Measurements from ENCODE around the gene PODXL.
"Not testable (repeated sequence)": the region's sequence is repeated elsewhere in the genome, so short reads cannot be mapped to it uniquely, and the experiment has no call there.

The PODXL gene

DNA sequence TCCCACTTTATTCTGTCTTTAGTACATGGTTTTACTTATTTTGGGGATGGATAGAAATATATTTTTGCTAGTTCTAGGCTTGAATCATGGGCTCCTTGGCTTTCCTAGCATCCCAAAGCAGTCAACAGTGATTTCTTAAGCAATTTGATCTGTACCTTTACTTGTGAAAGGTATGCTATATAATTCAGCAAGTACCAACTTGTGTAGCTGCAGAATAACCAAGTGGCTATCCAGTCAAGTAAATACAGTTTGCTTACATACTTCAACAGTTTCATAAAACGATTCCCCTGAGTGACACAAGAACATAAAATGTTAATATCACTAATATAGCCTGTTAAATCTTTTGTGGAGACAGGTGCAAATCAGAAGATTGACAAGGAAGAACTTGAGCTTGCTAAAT, 67.2 kb downstream of the PODXL start:
- no peak for DNase-seq

DNA sequence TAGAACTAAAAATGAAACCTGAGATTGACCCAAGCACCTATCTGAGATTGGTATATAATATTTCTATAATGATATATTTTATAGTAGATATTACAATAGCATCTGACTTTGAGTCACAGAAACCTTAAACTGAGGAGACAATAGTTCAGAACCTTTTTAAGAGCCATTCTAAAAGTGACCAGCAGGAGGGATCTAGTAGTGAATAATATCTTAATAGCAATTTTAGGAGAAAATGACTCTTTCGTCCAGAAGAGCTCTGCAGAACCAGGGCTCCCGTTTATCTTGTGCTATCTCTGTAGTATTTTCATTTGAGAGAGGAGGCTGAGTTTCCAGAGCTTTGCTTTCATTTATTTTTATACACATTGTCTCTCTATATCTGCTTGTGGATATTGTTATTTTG, 68.1 kb downstream of the PODXL start:
- no peak for DNase-seq

DNA sequence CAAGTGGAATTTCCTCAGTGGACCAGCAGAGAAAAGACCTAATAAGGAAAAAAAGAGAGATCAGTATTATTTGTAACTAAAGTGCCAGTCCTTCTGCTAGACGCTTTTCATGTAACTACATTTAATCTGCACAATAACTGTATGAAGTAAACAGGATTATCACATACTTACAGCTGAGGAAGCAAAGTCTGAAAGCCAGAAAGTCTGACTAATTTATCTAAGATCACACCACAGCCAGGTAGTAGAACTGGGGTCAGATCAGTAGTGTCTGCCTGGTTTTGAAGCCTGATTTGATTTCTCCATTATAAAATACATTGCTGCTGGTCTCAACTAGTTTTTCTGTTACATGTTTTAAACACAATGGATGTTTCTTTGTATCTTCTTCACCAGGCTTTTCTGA, 69.2 kb downstream of the PODXL start:
- DNase-seq = no peak

DNA sequence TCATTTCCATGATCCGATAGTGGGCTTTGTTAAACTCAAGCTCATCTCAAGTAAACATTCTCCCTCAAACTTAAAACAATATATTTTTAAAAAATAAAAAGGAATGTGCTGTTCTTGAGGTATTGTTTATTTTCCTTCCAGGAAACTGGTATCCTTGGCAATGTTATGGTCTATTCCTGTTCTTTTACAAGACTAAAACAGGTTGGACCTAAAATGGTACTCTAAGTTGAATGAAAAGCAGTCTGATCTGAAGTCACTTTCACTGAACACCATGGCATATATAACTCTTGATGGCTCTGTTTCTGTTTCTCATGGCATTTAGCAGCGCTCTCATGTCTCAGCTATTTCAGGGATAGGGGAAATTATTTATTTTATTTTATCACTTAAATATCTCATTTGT, 70.1 kb downstream of the PODXL start:
- DNase-seq = no peak

DNA sequence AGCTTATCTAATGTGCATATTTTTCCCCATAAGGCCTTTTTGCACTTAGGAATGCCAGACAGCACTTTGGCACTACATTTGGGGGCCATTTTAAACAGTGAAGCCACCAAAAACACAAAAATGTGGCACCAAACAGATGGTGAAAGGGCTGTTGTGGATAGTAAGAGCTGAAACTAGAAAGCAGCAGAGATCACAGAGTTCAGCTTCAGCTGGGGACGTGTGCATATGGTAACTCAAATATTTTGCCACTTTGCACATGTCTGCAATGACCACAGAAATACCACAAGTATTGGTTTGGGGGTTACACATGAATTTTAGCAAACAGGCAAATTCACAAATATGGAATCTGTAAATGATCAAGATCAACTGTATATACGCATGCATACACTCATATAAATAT, 72.8 kb downstream of the PODXL start:
- DNase-seq = peak; percentile 36

DNA sequence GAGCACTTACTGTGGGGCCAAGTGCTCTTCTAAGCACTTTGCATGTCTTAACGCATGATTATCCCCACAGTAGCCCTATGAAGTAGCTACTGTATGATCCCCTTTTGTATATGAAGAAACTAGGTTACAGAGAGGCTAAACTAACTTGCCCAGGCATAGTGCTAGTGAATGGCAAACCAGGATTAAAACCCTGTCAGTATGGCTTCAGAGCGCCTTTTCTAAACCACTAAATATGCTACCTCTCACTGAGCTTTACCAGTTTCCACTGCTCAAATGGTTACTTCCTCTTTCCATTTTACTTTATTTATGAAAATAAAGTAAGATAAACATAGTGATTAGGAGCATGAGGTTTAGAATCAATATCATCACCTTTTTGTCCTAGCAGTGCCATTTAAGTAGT, 73.6 kb downstream of the PODXL start:
- DNase-seq = no peak

DNA sequence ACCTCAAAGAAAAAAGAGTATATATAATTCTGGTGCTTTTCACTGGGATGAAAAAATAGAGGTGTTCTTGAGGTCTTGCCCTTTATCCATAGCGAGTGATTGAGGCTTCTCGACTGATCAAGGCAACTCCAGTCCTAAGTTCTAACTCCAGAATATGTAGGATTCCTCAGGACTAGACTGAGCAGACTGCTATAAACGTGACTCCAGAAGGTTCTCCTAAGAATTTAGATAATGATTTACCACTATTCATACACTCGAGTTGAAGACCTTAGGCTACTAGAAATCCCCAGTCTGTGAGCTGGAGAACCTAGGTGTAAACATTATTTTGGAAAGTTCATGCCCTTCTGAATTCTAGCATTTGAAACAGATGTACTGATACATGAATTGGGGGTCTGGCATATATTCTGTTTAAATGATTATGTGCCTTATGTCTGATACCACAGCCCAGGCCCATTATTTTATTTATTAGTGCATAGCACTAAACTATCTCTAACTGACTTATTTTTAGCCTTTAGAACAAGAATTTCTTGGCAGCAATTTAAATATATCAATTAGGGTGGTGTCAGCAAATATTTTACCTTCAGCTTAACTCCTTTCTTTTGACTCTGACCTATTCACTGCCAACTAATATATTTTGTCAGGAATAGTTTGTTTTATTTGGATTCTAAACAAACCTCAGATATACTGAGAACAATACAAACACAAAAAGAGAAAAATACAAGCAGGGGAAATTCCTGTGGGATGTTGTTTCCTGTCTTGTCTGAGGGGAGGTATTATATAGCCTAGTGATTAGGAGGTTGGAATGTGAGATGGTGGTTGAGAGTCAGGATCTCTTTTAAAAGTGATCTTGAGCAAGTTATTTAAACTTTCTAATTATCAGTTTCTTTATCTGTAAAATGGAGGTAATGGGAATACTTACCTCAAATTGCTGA, 75.8 kb downstream of the PODXL start:
- peak; percentile 49 for DNase-seq

DNA sequence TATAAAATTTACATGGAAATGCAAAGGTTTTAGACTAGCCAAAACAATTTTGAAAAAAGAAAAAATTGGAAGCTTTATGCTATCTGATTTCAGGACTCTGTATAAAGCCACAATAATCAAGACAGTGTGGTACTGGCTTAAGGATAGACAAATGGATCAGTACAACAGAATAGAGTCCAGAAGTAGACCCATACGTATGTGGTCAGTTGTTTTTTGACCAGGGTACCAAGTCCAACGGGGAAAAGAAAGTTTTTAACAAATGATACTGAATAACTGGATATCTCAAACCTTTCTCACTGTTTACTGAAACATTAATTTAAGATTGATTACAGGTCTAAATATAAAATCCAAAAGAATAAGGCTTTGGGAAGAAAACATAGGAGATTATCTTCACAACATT, 79.7 kb downstream of the PODXL start:
- no peak for DNase-seq

DNA sequence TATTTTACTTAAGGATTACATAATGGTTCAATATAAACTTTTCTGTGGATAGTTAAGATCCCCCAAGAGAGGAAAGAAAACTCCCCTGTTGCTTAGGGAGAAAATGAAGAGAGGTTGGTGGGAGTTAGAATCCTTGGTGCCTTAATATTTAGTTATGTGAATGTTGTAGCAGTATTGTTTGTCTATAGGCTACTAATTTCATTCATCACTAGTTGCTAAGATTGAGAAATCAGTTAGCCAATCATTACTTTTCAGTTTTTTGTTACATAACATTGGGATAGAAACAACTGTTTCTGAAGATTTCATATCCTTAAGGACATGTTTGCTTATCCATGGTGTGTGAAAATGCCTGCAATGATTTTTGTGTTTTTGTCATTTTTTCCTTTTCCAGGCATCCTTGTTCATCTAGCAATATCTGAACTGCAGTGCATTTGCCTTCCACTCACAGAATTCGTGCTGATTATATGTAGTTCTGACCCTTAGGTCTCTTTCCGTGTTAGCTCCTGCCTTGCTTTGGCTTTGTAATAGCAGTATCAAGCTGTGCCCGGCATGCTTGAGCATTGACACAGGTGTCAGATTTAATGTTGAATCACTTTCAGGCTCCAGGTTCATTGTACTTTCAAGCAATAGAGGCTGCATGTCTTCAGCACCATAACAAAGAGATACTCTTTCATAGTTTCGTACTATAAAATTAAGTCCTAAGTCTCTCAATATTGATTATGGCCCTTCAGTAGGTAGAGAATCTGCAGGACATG, 85.0 kb downstream of the PODXL start:
- DNase-seq = no peak

DNA sequence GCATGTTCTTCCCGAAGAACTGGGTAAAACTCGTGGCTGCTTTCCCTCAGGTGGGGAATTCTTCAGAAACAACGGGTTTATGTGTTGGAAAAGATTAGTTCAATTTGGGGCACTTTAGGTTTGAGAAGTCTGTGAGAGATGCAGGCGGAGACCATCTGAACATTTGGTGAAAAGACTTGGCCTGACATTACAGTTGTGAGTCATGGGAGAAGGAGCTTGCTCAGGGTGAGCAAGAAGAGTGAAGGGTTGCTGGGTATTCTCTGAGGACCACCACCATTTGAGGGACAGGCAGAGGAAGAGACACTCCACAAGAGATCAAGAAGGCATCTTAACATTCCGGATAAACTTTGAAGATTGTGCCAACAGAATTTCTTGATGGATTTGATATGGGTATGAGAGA, 88.6 kb downstream of the PODXL start:
- no peak for DNase-seq

DNA sequence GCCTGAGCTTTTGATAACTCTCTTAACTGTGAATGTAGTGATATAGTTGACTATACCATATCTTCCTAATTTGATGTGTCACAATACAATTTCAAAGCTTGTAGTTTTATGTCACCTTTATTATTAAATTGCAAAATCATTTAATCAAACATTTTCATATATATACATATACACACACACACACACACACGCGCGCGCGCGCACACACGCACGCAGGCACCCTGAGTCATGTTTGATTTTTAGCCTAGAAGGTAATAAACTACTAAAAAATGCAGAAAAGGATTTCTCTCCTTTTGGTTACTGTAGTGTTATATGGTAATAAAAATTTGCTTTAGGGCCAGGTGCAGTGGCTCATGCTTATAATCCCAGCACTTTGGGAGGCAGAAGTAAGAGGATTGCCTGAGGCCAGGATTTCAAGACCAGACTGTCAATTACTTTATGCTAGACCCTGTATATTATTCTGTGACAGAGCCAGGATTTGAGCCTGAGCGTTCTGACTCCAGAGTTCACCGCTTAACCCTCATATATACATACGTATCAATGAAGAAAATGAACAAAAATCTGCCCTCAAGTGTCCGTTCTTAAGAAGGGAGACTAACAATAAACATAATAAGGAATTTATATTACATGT, 89.6 kb downstream of the PODXL start:
- no peak for DNase-seq

DNA sequence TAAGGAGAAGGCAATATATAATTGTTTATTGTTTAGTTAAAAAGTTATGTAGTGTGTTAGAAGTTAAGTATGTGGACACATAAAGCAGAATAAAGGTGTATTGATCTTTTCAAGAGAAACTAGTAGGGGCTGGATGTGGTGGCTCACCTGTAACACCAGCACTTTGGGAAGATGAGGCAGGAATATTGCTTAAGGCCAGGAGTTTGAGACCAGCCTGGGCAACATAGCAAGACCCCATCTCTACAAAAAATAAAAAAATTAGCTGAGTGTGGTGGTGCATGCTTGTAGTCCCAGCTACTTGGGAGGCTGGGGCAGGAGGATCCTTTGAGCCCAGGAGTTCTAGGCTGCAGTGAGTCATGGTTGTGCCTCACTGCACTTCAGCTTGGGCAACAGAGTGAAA, 93.7 kb downstream of the PODXL start:
- DNase-seq = not testable (repeated sequence)

DNA sequence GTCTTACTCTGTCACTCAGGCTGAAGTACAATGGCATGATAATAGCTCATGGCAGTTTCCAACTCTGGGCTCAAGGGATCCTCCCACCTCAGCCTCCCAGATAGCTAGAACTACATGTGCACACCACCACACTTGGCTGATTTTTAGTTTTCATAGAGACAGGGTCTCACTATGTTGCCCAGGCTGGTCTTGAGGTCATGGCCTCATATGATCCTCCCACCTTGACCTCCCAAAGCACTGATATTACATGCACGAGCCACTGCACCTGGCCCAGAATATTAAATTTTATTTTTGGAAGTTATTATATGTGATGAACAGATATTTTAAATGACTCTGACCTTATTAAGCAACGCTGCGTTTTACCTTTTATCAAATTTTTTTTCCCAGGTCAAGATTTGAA, 94.4 kb downstream of the PODXL start:
- no peak for DNase-seq

DNA sequence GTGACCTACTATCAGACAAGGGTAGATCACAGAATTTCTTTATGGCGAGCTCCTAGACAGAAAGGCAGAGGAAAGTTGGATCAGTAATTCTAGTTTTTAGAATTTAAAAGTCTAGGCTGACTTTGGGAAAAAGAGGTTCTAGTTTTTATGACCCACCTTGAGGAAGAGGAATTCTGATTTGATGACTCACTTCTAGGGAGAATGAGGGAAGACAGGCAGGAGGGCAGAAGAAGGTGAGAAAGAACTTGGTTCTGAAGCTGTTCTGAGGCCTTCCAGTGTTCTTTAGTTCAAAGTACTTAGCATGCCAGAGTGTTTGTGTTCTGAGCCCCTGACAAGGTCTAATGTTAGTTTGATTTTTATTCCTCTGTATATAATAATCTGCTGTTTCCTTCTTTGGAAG, 97.2 kb downstream of the PODXL start:
- DNase-seq = no peak

DNA sequence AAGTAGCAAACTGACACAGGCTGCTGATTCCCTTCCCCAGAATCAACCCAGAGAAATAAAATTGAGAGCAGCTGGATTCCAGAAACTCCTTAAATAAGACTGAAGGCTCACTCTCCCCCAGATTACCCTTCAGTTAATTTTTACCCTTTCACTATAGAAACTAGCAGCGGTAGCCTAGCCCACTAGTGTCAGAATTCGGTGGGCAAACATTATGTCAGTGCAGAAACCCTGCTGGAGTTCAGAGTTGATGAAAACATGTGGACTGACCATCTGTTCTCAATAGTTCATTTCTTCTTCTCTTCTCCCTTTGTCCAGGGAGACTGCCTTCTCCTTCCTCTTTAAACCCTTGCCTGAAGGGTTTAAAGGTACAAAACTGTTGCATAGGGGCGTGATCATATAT, 100.1 kb downstream of the PODXL start:
- no peak for DNase-seq

DNA sequence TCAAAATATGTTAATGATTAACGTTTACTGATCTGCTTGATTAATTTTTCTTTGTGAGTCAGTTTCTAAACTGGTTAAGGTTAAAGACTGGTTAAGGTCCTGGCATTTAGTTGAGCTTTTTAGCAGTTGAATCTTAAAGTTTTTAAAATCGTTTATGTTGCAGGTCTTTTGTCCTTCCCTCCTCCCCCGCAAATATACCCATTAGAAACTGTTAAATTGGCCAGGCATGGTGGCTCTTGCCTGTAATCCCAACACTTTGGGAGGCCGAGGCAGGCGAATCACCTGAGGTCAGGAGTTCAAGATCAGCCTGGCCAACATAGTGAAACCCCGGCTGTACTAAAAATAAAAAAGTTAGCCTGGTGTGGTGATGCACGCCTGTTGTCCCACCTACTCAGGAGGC, 100.9 kb downstream of the PODXL start:
- DNase-seq = no peak

DNA sequence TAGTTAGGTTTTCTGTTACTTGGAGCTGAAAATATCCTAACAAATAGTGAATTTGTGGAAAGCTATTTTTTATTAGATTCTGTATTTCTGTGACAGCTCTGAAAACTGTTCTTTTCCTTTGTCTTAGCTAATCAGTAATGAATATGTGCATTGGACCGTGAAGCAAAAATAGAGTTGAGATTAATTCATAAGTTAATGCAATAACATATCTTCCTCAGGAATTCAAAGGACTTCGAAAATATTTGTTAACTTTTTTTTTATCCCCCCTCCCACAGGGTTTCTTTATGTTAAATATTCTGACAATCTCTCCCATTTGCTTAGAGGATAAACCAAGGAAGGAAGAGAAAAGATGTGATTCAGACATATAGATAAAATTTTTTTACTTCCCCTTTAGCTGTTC, 101.4 kb downstream of the PODXL start:
- DNase-seq = no peak

DNA sequence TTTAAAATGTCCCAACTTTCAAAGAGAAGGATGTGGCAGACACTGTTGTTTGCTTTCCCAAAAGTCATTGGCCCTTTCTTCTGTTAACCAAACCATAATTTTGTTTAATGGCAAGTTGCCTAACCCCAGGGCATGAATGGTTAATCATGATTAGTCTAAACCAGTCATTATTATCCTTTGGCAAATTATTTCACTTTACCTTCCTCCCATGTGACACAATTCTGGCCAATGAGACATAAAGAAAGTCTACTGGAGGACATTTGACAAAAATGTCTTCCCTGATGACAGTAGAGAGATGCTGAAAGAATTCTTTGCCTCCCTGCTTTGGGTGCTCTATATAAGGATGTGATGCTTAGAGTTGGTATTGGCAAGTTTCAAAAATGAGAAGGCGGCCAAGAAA, 101.9 kb downstream of the PODXL start:
- no peak for DNase-seq
